CD4-positive, alpha-beta T cell treated with Interleukin-10 for 1 hour (primary cell): Measurements from ENCODE around the gene ASPHD2.

Experiments used
- DNase-seq: peaks from one replicate; pipeline ENCODE4 v3.0.0-alpha.2; 2020

The ASPHD2 gene

GRCh38 chr22:26479043-26479791, 50.2 kb downstream of the ASPHD2 start:
- peak; percentile 5 for DNase-seq

GRCh38 chr22:26479792-26480610, 50.9 kb downstream of the ASPHD2 start:
- DNase-seq: no peak

GRCh38 chr22:26480611-26480932, 51.5 kb downstream of the ASPHD2 start:
- no peak for DNase-seq

- DNase-seq: no peak
Observed at GRCh38 chr22:26481112-26481693, 52.1 kb downstream of the ASPHD2 start.

- DNase-seq: no peak
Observed at GRCh38 chr22:26481694-26482093, 52.6 kb downstream of the ASPHD2 start.

- no peak for DNase-seq
Observed at GRCh38 chr22:26482161-26482560, 53.1 kb downstream of the ASPHD2 start.

- DNase-seq: no peak
Observed at GRCh38 chr22:26483043-26483438, 54.0 kb downstream of the ASPHD2 start.

GRCh38 chr22:26483439-26484359, 54.6 kb downstream of the ASPHD2 start, which contains the start of the genes HPS4 and SRRD:
HPS4 (minus strand) TSS chr22:26483783; CDS start chr22:26481762, 2,021 bp downstream.
SRRD (plus strand) TSS chr22:26483877; CDS start chr22:26483891, 14 bp downstream.
- peak; percentile 95 for DNase-seq

- peak; percentile 53 for DNase-seq
Observed at GRCh38 chr22:26484360-26484706, 55.3 kb downstream of the ASPHD2 start.

- no peak for DNase-seq
Observed at GRCh38 chr22:26485013-26485412, 56.0 kb downstream of the ASPHD2 start.

GRCh38 chr22:26485806-26486390, 56.8 kb downstream of the ASPHD2 start:
- no peak for DNase-seq

GRCh38 chr22:26486394-26486793, 57.3 kb downstream of the ASPHD2 start:
- DNase-seq: no peak

- DNase-seq: no peak
Observed at GRCh38 chr22:26487996-26488395, 58.9 kb downstream of the ASPHD2 start.

GRCh38 chr22:26489447-26490036, 60.5 kb downstream of the ASPHD2 start:
- no peak for DNase-seq

GRCh38 chr22:26492220-26492619, 63.2 kb downstream of the ASPHD2 start:
- DNase-seq: no peak

- no peak for DNase-seq
Observed at GRCh38 chr22:26494506-26494905, 65.4 kb downstream of the ASPHD2 start.
